ENCODE results near the gene FRMD1.

Gene FRMD1

DNA sequence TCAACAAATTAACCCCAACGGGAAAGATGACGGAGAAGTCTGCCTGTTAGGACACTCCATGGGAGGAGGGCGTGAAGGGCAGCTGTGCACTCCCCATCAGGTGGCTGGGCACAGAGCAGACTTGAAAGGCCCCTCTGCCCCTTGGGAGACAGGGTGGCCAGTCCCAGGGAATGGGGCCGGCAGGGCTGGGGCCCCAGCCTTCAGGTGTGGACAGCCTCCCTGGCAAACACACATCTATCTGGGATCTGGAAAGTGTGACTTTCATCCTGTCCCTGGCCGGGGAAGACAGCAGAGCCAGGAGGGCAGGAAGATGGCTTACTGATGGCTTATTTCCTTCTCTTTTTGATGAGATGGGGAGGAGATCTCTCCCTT lies 4.5 kb upstream of the FRMD1 start:
- no peak overlapping the region for H2BK12ac ChIP-seq (ENCODE audit: low read length in 2 of 2)
- no peak overlapping the region for H3K4ac ChIP-seq (ENCODE audit: low read depth in 1 of 2, low read length in 2 of 2)
- no peak overlapping the region for H4K91ac ChIP-seq (ENCODE audit: low read length)
- H3K27me3 ChIP-seq (ENCODE audit: control insufficient read depth in 1 of 2, insufficient read depth in 1 of 2, low read length in 2 of 2): peaks cover 37 to 44% of the 10 kb centered on the region in 2 experiments
- H3K23ac ChIP-seq (ENCODE audit: low read length in 2 of 2): no peak overlapping the region
- no peaks in the 10 kb centered on the region for H3K9me3 ChIP-seq (ENCODE audit: control insufficient read depth, low read length)
- no peak overlapping the region for H3K14ac ChIP-seq (ENCODE audit: low read length in 2 of 2)
- H2BK120ac ChIP-seq (ENCODE audit: low read depth, low read length): no peak overlapping the region
- no peak overlapping the region for H2AK5ac ChIP-seq (ENCODE audit: low read length, severe bottlenecking)
- H2AFZ ChIP-seq (ENCODE audit: low read depth, low read length): no peak overlapping the region
- no peak overlapping the region for H3K4me3 ChIP-seq (ENCODE audit: insufficient read depth in 1 of 2, low read depth in 1 of 2, low read length in 2 of 2)
- no peak overlapping the region for H2BK15ac ChIP-seq (ENCODE audit: low read depth, poor library complexity, severe bottlenecking)
- H3K27ac ChIP-seq (ENCODE audit: low read length, poor library complexity, severe bottlenecking): no peak overlapping the region
- H3K4me1 ChIP-seq (ENCODE audit: control insufficient read depth, insufficient read depth, low read depth, low read length): peaks cover 41% of the 10 kb centered on the region
- H3K9ac ChIP-seq (ENCODE audit: low read length): no peak overlapping the region
- no peak overlapping the region for H4K8ac ChIP-seq (ENCODE audit: low read length)
- no peak overlapping the region for H3K4me2 ChIP-seq (ENCODE audit: low read length, poor library complexity, severe bottlenecking)
- H3K18ac ChIP-seq (ENCODE audit: low read depth in 1 of 2, low read length in 2 of 2): no peak overlapping the region
- WGBS: 63% methylated on average over 4 of the region's 5 CpGs
- H3K36me3 ChIP-seq (ENCODE audit: control insufficient read depth in 1 of 2, insufficient read depth in 2 of 2, low read depth in 1 of 2, low read length in 2 of 2): no peaks in the 10 kb centered on the region
- DNase-seq: no peak
- no peaks in the 10 kb centered on the region for H3K79me1 ChIP-seq (replicated peaks; ENCODE audit: low read length, poor library complexity, severe bottlenecking)
- H2BK5ac ChIP-seq (ENCODE audit: low read depth, low read length, poor library complexity, severe bottlenecking): no peak overlapping the region

DNA sequence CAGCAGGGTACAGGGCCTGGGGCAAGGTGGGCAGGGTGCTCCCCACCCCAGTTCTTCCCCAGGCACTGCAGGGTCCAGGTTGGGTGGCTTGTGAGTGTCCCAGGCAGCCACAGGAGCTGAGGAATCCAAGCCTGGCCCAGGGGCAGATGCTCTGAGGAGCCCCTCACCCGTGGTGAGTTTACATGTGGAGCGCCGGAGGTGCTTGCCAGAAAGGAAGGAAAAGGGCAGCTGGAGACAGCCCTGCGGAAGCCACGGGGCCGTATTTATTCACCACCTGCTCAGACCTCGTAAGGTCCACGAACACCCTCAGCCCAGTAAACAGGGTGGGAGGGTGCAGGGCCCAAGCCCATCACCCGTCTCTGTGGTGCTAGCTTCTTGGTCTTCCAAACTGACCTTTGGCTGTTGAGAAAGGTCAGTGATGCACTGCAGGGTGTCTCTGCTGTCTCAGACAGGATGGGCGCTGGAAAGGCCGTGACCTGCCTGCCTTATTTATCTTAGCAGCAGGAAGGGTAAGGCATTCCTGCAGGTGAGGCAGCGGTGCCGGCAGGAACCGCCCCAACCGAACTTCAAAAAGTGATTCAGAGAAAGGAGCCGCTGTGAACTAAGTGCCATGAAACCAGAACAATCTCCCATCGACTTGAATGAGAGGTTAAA lies 4.0 kb upstream of the FRMD1 start:
- H2BK12ac ChIP-seq (ENCODE audit: low read length in 2 of 2): no peak overlapping the region
- H3K23ac ChIP-seq (ENCODE audit: low read length in 2 of 2): no peak overlapping the region
- H3K27me3 ChIP-seq (ENCODE audit: control insufficient read depth in 1 of 2, insufficient read depth in 1 of 2, low read length in 2 of 2): peaks cover 40 to 44% of the 10 kb centered on the region in 2 experiments
- no peak overlapping the region for H3K27ac ChIP-seq (ENCODE audit: low read length, poor library complexity, severe bottlenecking)
- H3K18ac ChIP-seq (ENCODE audit: low read depth in 1 of 2, low read length in 2 of 2): no peak overlapping the region
- H3K9me3 ChIP-seq (ENCODE audit: control insufficient read depth, low read length): no peaks in the 10 kb centered on the region
- no peak overlapping the region for H2AFZ ChIP-seq (ENCODE audit: low read depth, low read length)
- no peak overlapping the region for H4K91ac ChIP-seq (ENCODE audit: low read length)
- H4K8ac ChIP-seq (ENCODE audit: low read length): no peak overlapping the region
- no peak overlapping the region for H2AK5ac ChIP-seq (ENCODE audit: low read length, severe bottlenecking)
- no peak overlapping the region for H3K4ac ChIP-seq (ENCODE audit: low read depth in 1 of 2, low read length in 2 of 2)
- H2BK15ac ChIP-seq (ENCODE audit: low read depth, poor library complexity, severe bottlenecking): no peak overlapping the region
- 66% methylated on average over 17 of the region's 17 CpGs for WGBS
- H2BK5ac ChIP-seq (ENCODE audit: low read depth, low read length, poor library complexity, severe bottlenecking): no peak overlapping the region
- peaks cover 39% of the 10 kb centered on the region for H3K4me1 ChIP-seq (ENCODE audit: control insufficient read depth, insufficient read depth, low read depth, low read length)
- H3K14ac ChIP-seq (ENCODE audit: low read length in 2 of 2): no peak overlapping the region
- no peak overlapping the region for H3K4me2 ChIP-seq (ENCODE audit: low read length, poor library complexity, severe bottlenecking)
- H3K36me3 ChIP-seq (ENCODE audit: control insufficient read depth in 1 of 2, insufficient read depth in 2 of 2, low read depth in 1 of 2, low read length in 2 of 2): no peaks in the 10 kb centered on the region
- no peak overlapping the region for H3K4me3 ChIP-seq (ENCODE audit: insufficient read depth in 1 of 2, low read depth in 1 of 2, low read length in 2 of 2)
- H2BK120ac ChIP-seq (ENCODE audit: low read depth, low read length): no peak overlapping the region
- no peak for DNase-seq
- H3K79me1 ChIP-seq (replicated peaks; ENCODE audit: low read length, poor library complexity, severe bottlenecking): no peaks in the 10 kb centered on the region
- no peak overlapping the region for H3K9ac ChIP-seq (ENCODE audit: low read length)

DNA sequence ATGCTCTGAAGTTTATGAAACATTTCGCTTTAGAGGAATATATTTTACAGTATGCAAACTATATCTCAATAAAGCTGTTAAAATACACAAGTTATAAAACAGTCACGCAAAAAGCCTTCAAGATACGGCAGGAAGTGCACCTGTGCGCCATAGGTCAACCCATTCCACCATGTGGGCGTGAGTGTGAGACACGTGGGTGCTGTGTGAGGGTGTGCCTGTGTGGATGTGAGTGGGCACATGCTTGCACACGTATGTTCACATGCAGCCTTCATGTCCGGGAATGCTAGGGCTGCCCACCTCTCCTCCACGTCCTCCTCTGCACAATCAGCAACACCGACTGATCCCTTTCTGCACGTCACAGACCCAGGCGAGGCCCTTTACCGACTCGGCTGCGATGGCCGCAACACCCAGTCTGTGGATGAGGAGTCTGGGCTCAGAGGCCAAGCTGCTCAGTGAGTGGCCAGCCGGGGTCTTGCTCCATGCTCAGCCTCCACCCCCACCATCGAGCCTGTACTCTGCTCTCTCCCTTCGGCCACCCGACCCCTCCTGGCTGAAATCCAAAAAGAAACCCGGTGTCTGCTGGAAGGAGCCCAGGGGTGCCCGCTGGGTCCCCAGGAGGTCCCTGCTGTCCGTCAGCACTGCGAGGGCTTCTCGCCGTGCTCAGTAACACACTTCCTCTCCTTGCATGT lies 3.0 kb upstream of the FRMD1 start:
- H2BK15ac ChIP-seq (ENCODE audit: low read depth, poor library complexity, severe bottlenecking): no peak overlapping the region
- H2BK120ac ChIP-seq (ENCODE audit: low read depth, low read length): no peak overlapping the region
- no peak overlapping the region for H3K23ac ChIP-seq (ENCODE audit: low read length in 2 of 2)
- no peak overlapping the region for H2BK5ac ChIP-seq (ENCODE audit: low read depth, low read length, poor library complexity, severe bottlenecking)
- no peak overlapping the region for H3K18ac ChIP-seq (ENCODE audit: low read depth in 1 of 2, low read length in 2 of 2)
- H3K4me3 ChIP-seq (ENCODE audit: insufficient read depth in 1 of 2, low read depth in 1 of 2, low read length in 2 of 2): no peak overlapping the region
- H3K79me1 ChIP-seq (replicated peaks; ENCODE audit: low read length, poor library complexity, severe bottlenecking): no peaks in the 10 kb centered on the region
- H3K36me3 ChIP-seq (ENCODE audit: control insufficient read depth in 1 of 2, insufficient read depth in 2 of 2, low read depth in 1 of 2, low read length in 2 of 2): no peaks in the 10 kb centered on the region
- peaks cover 30% of the 10 kb centered on the region for H3K4me1 ChIP-seq (ENCODE audit: control insufficient read depth, insufficient read depth, low read depth, low read length)
- H2AFZ ChIP-seq (ENCODE audit: low read depth, low read length): no peak overlapping the region
- DNase-seq: no peak
- no peak overlapping the region for H3K9ac ChIP-seq (ENCODE audit: low read length)
- no peak overlapping the region for H3K4me2 ChIP-seq (ENCODE audit: low read length, poor library complexity, severe bottlenecking)
- H4K91ac ChIP-seq (ENCODE audit: low read length): no peak overlapping the region
- no peak overlapping the region for H2BK12ac ChIP-seq (ENCODE audit: low read length in 2 of 2)
- no peak overlapping the region for H3K27ac ChIP-seq (ENCODE audit: low read length, poor library complexity, severe bottlenecking)
- peaks cover 38 to 45% of the 10 kb centered on the region in 2 experiments for H3K27me3 ChIP-seq (ENCODE audit: control insufficient read depth in 1 of 2, insufficient read depth in 1 of 2, low read length in 2 of 2)
- 91% methylated on average over 25 of the region's 26 CpGs for WGBS
- H3K4ac ChIP-seq (ENCODE audit: low read depth in 1 of 2, low read length in 2 of 2): no peak overlapping the region
- H3K9me3 ChIP-seq (ENCODE audit: control insufficient read depth, low read length): no peaks in the 10 kb centered on the region
- no peak overlapping the region for H4K8ac ChIP-seq (ENCODE audit: low read length)
- H3K14ac ChIP-seq (ENCODE audit: low read length in 2 of 2): no peak overlapping the region
- no peak overlapping the region for H2AK5ac ChIP-seq (ENCODE audit: low read length, severe bottlenecking)

DNA sequence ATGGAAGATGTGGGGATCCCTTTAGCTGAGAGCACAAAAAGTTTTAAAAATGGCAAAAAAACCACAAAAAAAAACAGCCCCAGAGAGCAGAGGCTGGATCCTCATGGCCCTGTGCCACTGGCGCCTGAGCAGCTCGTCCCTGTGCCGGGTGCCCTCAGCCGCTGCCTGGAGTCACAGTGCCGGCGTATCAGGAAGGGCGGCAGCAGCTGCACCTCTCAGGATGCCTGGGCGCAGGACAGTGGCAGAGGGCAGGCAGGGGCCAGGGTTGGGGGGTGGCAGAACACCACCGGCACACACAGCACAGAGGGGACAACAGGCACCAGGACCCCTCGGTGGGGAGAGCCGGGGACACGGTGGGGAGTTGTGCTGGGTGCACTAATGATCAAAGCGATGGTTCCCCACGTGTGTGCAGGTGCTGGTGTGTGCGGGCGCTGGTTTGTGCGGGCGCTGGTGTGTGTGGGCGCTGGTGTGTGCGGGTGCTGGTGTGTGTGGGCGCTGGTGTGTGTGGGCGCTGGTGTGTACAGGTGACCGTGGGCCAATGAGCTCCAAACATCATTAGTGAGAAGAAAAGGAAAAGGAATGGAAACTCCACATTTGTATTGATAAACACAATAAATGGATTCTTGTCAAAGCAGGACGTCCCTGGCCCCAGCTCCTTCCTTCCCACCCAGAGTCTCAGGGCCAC lies 1.5 kb upstream of the FRMD1 start:
- Histone ChIP-seq H4K8ac (ENCODE audit: low read length) (no peak overlapping the region), H2BK12ac (ENCODE audit: low read length in 2 of 2) (no peak overlapping the region), H3K9me3 (ENCODE audit: control insufficient read depth, low read length) (no peaks in the 10 kb centered on the region), H2BK5ac (ENCODE audit: low read depth, low read length, poor library complexity, severe bottlenecking) (no peak overlapping the region), H3K4me1 (ENCODE audit: control insufficient read depth, insufficient read depth, low read depth, low read length) (peaks cover 24% of the 10 kb centered on the region), H2BK120ac (ENCODE audit: low read depth, low read length) (no peak overlapping the region), H3K9ac (ENCODE audit: low read length) (no peak overlapping the region), H3K36me3 (ENCODE audit: control insufficient read depth in 1 of 2, insufficient read depth in 2 of 2, low read depth in 1 of 2, low read length in 2 of 2) (no peaks in the 10 kb centered on the region), H4K91ac (ENCODE audit: low read length) (no peak overlapping the region), H3K4me3 (ENCODE audit: insufficient read depth in 1 of 2, low read depth in 1 of 2, low read length in 2 of 2) (no peak overlapping the region), H3K14ac (ENCODE audit: low read length in 2 of 2) (no peak overlapping the region), H3K4me2 (ENCODE audit: low read length, poor library complexity, severe bottlenecking) (no peak overlapping the region), H3K18ac (ENCODE audit: low read depth in 1 of 2, low read length in 2 of 2) (no peak overlapping the region), H2AK5ac (ENCODE audit: low read length, severe bottlenecking) (no peak overlapping the region), H3K4ac (ENCODE audit: low read depth in 1 of 2, low read length in 2 of 2) (no peak overlapping the region), H3K27ac (ENCODE audit: low read length, poor library complexity, severe bottlenecking) (no peak overlapping the region), H3K23ac (ENCODE audit: low read length in 2 of 2) (no peak overlapping the region), H3K79me1 (replicated peaks; ENCODE audit: low read length, poor library complexity, severe bottlenecking) (no peaks in the 10 kb centered on the region), H3K27me3 (ENCODE audit: control insufficient read depth in 1 of 2, insufficient read depth in 1 of 2, low read length in 2 of 2) (peaks cover 37 to 48% of the 10 kb centered on the region in 2 experiments), H2BK15ac (ENCODE audit: low read depth, poor library complexity, severe bottlenecking) (no peak overlapping the region), H2AFZ (ENCODE audit: low read depth, low read length) (no peak overlapping the region)
- 87% methylated on average over 21 of the region's 24 CpGs for WGBS
- no peak for DNase-seq

Data from mesenchymal stem cell (in vitro differentiated cells and primary cell).